Measurements from ENCODE around the gene HYCC1. TPM values are rescaled to one million over a fixed set of nuclear protein-coding genes. Genes with fewer than 3 reads are reported as not detected.
A peak's percentile ranks its signal among the peaks of the same experiment; 100 is the strongest.

Gene HYCC1
- total and polyA plus RNA-seq, 2 experiments from 2014 or later, result 55.4 to 181 TPM

DNA sequence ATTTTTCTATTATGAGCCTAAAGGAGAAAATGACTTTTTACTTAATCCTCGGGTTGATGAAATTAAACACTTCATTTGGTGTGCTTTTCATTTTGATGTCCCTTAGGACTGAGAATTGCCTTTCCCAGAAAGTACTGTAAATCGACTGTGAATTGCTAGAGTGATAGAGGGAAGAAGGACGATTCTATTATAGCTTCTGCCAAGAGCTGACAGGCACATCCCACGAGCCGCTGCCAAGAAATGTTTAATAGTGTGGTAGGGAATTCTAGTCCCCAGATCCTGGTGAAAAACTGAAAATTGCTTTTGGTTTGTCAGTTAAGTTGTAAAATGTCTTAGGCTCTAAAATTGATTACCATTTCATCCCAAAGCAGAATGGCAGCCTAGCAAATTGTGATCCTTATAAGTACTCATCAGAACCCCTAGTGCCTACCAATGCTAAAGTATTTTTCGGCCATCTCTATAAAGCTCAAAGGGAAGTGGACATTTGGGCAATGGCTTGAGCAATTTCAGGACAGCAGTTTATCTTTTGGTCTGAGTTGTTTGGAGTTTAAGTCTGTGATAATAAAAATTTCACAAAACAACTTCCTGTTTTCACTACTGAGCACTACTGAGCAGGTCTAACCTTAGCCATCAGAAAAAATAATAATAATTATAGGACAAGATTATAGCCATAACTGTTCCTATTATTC lies 44.6 kb upstream of the HYCC1 start (continued):
- TF ChIP-seq EZH2 (IDR thresholded peaks at IDR 0.05; ENCODE audit: low read depth, unreplicated experiment) (no peak), STAT1 (IDR thresholded peaks at IDR 0.05; ENCODE audit: unreplicated experiment) (no peak), ZNF331 (CRISPR knock-in tag; IDR thresholded peaks at IDR 0.05; ENCODE audit: low read depth) (no peak), REST (IDR thresholded peaks at IDR 0.05; ENCODE audit: unreplicated experiment) (no peak)
- TF ChIP-seq, protein P1, sequence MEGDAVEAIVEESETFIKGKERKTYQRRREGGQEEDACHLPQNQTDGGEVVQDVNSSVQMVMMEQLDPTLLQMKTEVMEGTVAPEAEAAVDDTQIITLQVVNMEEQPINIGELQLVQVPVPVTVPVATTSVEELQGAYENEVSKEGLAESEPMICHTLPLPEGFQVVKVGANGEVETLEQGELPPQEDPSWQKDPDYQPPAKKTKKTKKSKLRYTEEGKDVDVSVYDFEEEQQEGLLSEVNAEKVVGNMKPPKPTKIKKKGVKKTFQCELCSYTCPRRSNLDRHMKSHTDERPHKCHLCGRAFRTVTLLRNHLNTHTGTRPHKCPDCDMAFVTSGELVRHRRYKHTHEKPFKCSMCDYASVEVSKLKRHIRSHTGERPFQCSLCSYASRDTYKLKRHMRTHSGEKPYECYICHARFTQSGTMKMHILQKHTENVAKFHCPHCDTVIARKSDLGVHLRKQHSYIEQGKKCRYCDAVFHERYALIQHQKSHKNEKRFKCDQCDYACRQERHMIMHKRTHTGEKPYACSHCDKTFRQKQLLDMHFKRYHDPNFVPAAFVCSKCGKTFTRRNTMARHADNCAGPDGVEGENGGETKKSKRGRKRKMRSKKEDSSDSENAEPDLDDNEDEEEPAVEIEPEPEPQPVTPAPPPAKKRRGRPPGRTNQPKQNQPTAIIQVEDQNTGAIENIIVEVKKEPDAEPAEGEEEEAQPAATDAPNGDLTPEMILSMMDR (conservative IDR thresholded peaks at IDR 0.05; ENCODE audit: low read depth in 2 of 2), result no peak

- H3K79me2 ChIP-seq (replicated peaks; ENCODE audit: insufficient read depth), result no peaks in the 10 kb centered on the region
- Mint-ChIP-seq H3K4me3 (no peak overlapping the region), H3K4me1 (peaks cover 14% of the 10 kb centered on the region; the same call in 2 of the 3 replicates), H3K27ac (no peak overlapping the region), H3K27me3 (ENCODE audit: insufficient read depth, low read depth, poor library complexity) (peaks cover 5% of the 10 kb centered on the region), H3K9me3 (no peaks in the 10 kb centered on the region), H3K36me3 (ENCODE audit: low read depth) (no peaks in the 10 kb centered on the region)
- no peaks in the 10 kb centered on the region for H4K20me1 ChIP-seq (replicated peaks; ENCODE audit: insufficient read depth)
- peak; percentile 75 for DNase-seq (ENCODE audit: low spot score)
- H3K4me3 ChIP-seq, result no peak overlapping the region
- no peaks in the 10 kb centered on the region for H3K36me3 ChIP-seq (ENCODE audit: insufficient read depth)
- no peak overlapping the region for H2AFZ ChIP-seq
- H3K27me3 ChIP-seq (ENCODE audit: insufficient read depth), result no peaks in the 10 kb centered on the region
- no peaks in the 10 kb centered on the region for H3K9me2 ChIP-seq (ENCODE audit: insufficient read depth)
- H3K27ac ChIP-seq (ENCODE audit: low read depth), result no peak overlapping the region
- no peaks in the 10 kb centered on the region for H3F3A ChIP-seq (replicated peaks; ENCODE audit: low read depth)
- ATAC-seq, result peak; percentile 80
- no peak for TF ChIP-seq ZNF462 (CRISPR knock-in tag; IDR thresholded peaks at IDR 0.05)
- TF ChIP-seq, protein P1 (conservative IDR thresholded peaks at IDR 0.05; ENCODE audit: low read depth in 2 of 2), result peak; percentile 98 to 99
- peaks cover 12% of the 10 kb centered on the region for H3K4me1 ChIP-seq (ENCODE audit: insufficient read depth)
- no peak overlapping the region for H3K4me2 ChIP-seq
These were observed 41.8 kb upstream of the HYCC1 start for GRCh38 chr7:23055582-23056178.

Measured in GM23338 (cell line).